ENCODE results near the gene ANKRD13C.

Gene ANKRD13C

DNA sequence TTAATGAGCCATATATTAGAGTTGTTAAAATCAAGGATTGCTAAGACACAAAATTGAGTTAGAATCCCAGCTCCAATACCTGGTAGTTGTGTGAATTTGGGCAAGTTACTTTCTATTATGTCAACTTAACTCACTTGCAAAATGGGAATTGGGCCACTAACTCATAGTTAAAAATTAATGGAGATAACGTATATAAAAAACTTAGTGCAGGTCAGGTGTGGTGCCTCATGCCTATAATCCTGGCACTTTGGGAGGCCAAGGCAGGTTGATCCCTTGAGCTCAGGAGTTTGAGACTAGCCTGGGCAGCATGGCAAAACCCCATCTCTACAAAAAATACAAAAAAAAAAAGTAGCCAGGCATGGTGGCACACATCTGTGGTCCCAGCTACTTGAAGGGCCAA is 75.8 kb downstream of the ANKRD13C start:
- Histone ChIP-seq H3K4me3 (ENCODE audit: low read depth, low read length) (no peak overlapping the region), H3K27me3 (replicated peaks) (no peaks in the 10 kb centered on the region), H3K36me3 (replicated peaks) (peaks cover 2% of the 10 kb centered on the region), H3K27ac (no peak overlapping the region)
- in situ Hi-C loops (cut with HindIII; ENCODE audit: low pct_ligation_motif_present, low sequenced_read_pairs): no loop called here
- no peak for DNase-seq
- TF ChIP-seq, protein P1, sequence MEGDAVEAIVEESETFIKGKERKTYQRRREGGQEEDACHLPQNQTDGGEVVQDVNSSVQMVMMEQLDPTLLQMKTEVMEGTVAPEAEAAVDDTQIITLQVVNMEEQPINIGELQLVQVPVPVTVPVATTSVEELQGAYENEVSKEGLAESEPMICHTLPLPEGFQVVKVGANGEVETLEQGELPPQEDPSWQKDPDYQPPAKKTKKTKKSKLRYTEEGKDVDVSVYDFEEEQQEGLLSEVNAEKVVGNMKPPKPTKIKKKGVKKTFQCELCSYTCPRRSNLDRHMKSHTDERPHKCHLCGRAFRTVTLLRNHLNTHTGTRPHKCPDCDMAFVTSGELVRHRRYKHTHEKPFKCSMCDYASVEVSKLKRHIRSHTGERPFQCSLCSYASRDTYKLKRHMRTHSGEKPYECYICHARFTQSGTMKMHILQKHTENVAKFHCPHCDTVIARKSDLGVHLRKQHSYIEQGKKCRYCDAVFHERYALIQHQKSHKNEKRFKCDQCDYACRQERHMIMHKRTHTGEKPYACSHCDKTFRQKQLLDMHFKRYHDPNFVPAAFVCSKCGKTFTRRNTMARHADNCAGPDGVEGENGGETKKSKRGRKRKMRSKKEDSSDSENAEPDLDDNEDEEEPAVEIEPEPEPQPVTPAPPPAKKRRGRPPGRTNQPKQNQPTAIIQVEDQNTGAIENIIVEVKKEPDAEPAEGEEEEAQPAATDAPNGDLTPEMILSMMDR (IDR thresholded peaks at IDR 0.05; ENCODE audit: low read depth, low read length, missing control alignments): no peak

DNA sequence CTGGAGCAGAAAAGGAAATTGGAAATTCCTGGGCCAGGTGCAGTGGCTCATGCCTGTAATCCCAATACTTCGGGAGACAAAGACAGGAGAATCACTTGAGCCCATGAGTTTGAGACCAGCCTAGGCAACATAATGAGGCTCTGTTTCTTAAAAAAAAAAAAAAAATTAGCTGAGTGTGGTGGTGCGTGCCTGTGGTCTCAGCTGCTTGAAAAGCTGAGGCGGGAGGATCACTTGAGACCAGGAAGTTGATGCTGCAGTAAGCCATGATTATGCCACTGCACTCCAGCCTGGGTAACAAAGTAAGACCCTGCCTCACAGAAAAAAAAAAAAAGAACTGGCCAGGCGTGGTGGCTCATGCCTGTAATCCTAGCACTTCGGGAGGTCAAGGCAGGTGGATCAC is 76.6 kb downstream of the ANKRD13C start:
- H3K36me3 ChIP-seq (replicated peaks): peaks cover 2% of the 10 kb centered on the region
- H3K4me3 ChIP-seq (ENCODE audit: low read depth, low read length): no peak overlapping the region
- DNase-seq: no peak
- in situ Hi-C loops (cut with HindIII; ENCODE audit: low pct_ligation_motif_present, low sequenced_read_pairs): no loop called here
- no peak overlapping the region for H3K27ac ChIP-seq
- H3K27me3 ChIP-seq (replicated peaks): no peaks in the 10 kb centered on the region
- TF ChIP-seq, protein P1 (IDR thresholded peaks at IDR 0.05; ENCODE audit: low read depth, low read length, missing control alignments): no peak

DNA sequence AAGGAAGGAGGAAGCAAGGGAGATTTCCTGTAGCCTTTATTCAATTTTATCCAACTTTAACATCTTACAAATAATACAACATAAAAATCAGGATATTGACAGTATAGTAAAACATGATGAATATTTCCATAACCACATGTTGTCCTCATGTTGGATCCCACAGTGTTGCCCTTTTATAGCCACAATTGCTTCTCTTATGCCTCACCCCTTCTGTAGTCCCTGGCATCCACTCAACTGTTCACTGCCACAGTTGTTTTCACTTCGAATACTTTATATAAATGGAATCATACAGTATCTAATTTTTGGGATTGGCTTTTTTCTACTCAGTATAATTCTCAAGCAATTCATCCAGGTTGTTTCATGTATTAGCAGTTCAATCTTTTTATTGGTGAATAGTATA is 88.6 kb downstream of the ANKRD13C start:
- H3K27me3 ChIP-seq (replicated peaks): no peaks in the 10 kb centered on the region
- no peak for DNase-seq
- H3K4me3 ChIP-seq (ENCODE audit: low read depth, low read length): no peak overlapping the region
- H3K36me3 ChIP-seq (replicated peaks): no peaks in the 10 kb centered on the region
- TF ChIP-seq, protein P1 (IDR thresholded peaks at IDR 0.05; ENCODE audit: low read depth, low read length, missing control alignments): no peak
- no peak overlapping the region for H3K27ac ChIP-seq
- in situ Hi-C loops (cut with HindIII; ENCODE audit: low pct_ligation_motif_present, low sequenced_read_pairs): no loop called here

DNA sequence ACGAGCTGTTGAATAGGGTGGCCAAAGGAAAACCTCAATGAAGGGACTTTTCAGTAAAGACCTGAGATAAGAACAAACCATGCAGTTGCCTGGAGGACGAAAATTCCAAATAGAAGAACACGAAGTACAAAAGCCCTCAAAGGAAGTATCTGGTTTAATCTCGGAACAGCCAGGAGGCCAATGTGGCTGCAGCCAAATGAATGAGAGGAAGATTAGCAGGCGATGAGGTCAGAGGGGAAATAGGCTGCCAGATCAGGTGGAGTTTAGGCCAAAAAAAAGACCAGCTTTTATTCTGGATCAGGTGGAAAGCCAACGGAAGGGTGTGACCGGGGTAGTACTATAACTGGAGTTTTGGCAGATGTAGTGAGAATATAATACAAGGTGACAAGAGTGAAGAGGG is 89.7 kb downstream of the ANKRD13C start:
- Histone ChIP-seq H3K4me3 (ENCODE audit: low read depth, low read length) (no peak overlapping the region), H3K27ac (no peak overlapping the region), H3K36me3 (replicated peaks) (no peaks in the 10 kb centered on the region), H3K27me3 (replicated peaks) (no peaks in the 10 kb centered on the region)
- no peak for DNase-seq
- in situ Hi-C loops (cut with HindIII; ENCODE audit: low pct_ligation_motif_present, low sequenced_read_pairs): no loop called here
- TF ChIP-seq, protein P1 (IDR thresholded peaks at IDR 0.05; ENCODE audit: low read depth, low read length, missing control alignments): no peak

DNA sequence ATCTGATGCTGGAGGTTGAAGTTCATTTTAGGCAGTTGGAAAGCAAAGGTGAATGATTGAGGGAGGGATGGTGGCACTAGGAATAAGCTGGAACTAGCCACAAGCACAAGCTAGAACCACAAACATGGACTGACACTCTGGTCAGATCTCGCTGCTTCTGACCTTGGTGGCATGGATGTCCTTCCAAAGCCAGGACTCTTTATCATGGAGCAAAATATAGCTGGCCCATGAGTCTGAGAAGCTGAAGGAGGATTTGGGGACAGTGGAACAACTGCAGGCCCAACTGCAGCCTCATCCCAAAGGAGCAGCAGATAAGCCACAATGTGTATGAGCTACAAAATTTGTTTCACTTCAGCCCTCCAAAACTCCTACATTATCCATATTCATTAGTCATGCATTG is 97.9 kb downstream of the ANKRD13C start:
- DNase-seq: no peak
- no peaks in the 10 kb centered on the region for H3K27me3 ChIP-seq (replicated peaks)
- in situ Hi-C loops (cut with HindIII; ENCODE audit: low pct_ligation_motif_present, low sequenced_read_pairs): no loop called here
- TF ChIP-seq, protein P1 (IDR thresholded peaks at IDR 0.05; ENCODE audit: low read depth, low read length, missing control alignments): no peak
- H3K36me3 ChIP-seq (replicated peaks): peaks cover 11% of the 10 kb centered on the region
- no peak overlapping the region for H3K27ac ChIP-seq
- H3K4me3 ChIP-seq (ENCODE audit: low read depth, low read length): no peak overlapping the region

DNA sequence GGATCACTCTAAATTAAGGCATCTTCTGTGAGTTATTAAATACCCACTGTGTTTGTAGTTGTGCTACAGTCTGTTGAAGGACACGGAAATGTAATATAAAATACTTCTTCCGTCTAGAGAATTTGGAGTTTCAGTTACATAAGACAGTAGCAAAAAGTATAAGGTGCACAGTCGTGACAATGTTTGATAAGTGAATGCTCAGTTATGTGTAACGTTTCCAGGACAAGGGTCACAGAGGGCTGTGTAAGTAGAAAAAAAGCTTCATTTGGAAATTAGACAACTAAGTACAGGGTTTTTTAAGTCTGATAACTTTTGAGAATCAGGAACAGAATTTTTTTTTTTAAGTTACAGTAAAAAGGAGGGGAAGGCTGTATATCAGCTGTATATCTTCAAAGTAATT is 105.8 kb downstream of the ANKRD13C start:
- in situ Hi-C loops (cut with HindIII; ENCODE audit: low pct_ligation_motif_present, low sequenced_read_pairs): loop anchor here (25.0 kb wide), 1 partner anchor 814 kb away; no protein-coding TSS in a partner anchor
- Histone ChIP-seq H3K36me3 (replicated peaks) (peaks cover 76% of the 10 kb centered on the region), H3K27ac (no peak overlapping the region), H3K4me3 (ENCODE audit: low read depth, low read length) (no peak overlapping the region), H3K27me3 (replicated peaks) (no peaks in the 10 kb centered on the region)
- no peak for DNase-seq
- TF ChIP-seq, protein P1 (IDR thresholded peaks at IDR 0.05; ENCODE audit: low read depth, low read length, missing control alignments): no peak

Measured in brain microvascular endothelial cell (primary cell).